OCI-LY3 (cell line): ENCODE measurements around the gene LHX5.

Experiments
- H2AFZ ChIP-seq: fragments of 200-600, 300-600 bp; shearing (Covaris generic); 2 replicates; pipeline ENCODE4 v1.6.0; 2014; ENCODE audit warnings: antibody characterized with exemption, low read depth, low read length
- H3K27ac ChIP-seq: fragments of 200-600, 300-600 bp; sonication (generic); 2 replicates; pipeline ENCODE4 v1.5.1; 2014; ENCODE audit warnings: mild to moderate bottlenecking, low read length, moderate library complexity, mixed read lengths
- H3K27me3 ChIP-seq: fragments of 200-600, 300-600 bp; sonication (generic); 2 replicates; pipeline ENCODE4 v1.6.1; 2014; ENCODE audit warnings: low read depth, low read length, mixed read lengths
- H3K36me3 ChIP-seq: fragments of 200-600, 300-600 bp; sonication (generic); replicated peaks from 2 replicates; pipeline ENCODE3; 2014; ENCODE audit warnings: low read depth, low read length, mixed read lengths
- H3K4me1 ChIP-seq: fragments of 300-600, 200-600 bp; sonication (generic); 2 replicates; pipeline ENCODE4 v1.6.1; 2014; ENCODE audit warnings: low read length, mixed read lengths
- H3K4me2 ChIP-seq: fragments of 200-600, 300-600 bp; sonication (generic); 2 replicates; pipeline ENCODE4 v1.6.1; 2014; ENCODE audit warnings: low read length, mixed read lengths
- H3K4me3 ChIP-seq: fragments of 300-600, 200-600 bp; sonication (generic); 2 replicates; pipeline ENCODE4 v1.5.1; 2014; ENCODE audit warnings: antibody characterized with exemption, mild to moderate bottlenecking, low read length, moderate library complexity
- H3K79me2 ChIP-seq: fragments of 300-600, 200-600 bp; shearing (Covaris generic); 2 replicates; pipeline ENCODE4 v1.6.1; 2014; ENCODE audit warnings: mild to moderate bottlenecking, low read length, mixed read lengths
- H3K9ac ChIP-seq: fragments of 300-600, 200-600 bp; shearing (Covaris generic); 2 replicates; pipeline ENCODE4 v1.6.0; 2014; ENCODE audit warnings: mild to moderate bottlenecking, low read length, moderate library complexity
- H3K9me3 ChIP-seq: fragments of 200-600, 300-600 bp; shearing (Covaris generic); 2 replicates; pipeline ENCODE4 v1.6.1; 2014; ENCODE audit warnings: low read length, mixed read lengths; ENCODE audit not compliant: insufficient read depth
- H4K20me1 ChIP-seq: fragments of 200-600, 300-600 bp; sonication (generic); 2 replicates; pipeline ENCODE4 v1.6.1; 2016; ENCODE audit warnings: low read length, mixed read lengths; ENCODE audit not compliant: insufficient read depth
- EZH2phosphoT487 ChIP-seq: fragments of 200-600 bp; shearing (Covaris generic); IDR thresholded peaks from 2 replicates; pipeline ENCODE4 v1.6.1; 2018; ENCODE audit warnings: antibody characterized with exemption, mixed run types, low read depth
- TF ChIP-seq, protein P1 (sequence below): fragments of 200-600, 300-600 bp; sonication (generic); IDR thresholded peaks from 2 replicates; pipeline ENCODE4 v1.5.1; 2014; ENCODE audit warnings: antibody characterized with exemption, low read length, low read depth

Gene LHX5

GRCh38 chr12:113478351-113479011, 6.8 kb upstream of the LHX5 start:
- no peak overlapping the region for H3K4me2 ChIP-seq
- H3K79me2 ChIP-seq, result no peaks in the 10 kb centered on the region
- no peaks in the 10 kb centered on the region for H3K4me1 ChIP-seq
- H3K9me3 ChIP-seq, result no peaks in the 10 kb centered on the region
- no peak overlapping the region for H3K27ac ChIP-seq
- no peak overlapping the region for H3K9ac ChIP-seq
- H3K36me3 ChIP-seq, result no peaks in the 10 kb centered on the region
- peaks cover 16% of the 10 kb centered on the region for H3K27me3 ChIP-seq
- H2AFZ ChIP-seq, result no peak overlapping the region
- no peak overlapping the region for H3K4me3 ChIP-seq
- no peak for TF ChIP-seq EZH2phosphoT487
- TF ChIP-seq, protein P1, sequence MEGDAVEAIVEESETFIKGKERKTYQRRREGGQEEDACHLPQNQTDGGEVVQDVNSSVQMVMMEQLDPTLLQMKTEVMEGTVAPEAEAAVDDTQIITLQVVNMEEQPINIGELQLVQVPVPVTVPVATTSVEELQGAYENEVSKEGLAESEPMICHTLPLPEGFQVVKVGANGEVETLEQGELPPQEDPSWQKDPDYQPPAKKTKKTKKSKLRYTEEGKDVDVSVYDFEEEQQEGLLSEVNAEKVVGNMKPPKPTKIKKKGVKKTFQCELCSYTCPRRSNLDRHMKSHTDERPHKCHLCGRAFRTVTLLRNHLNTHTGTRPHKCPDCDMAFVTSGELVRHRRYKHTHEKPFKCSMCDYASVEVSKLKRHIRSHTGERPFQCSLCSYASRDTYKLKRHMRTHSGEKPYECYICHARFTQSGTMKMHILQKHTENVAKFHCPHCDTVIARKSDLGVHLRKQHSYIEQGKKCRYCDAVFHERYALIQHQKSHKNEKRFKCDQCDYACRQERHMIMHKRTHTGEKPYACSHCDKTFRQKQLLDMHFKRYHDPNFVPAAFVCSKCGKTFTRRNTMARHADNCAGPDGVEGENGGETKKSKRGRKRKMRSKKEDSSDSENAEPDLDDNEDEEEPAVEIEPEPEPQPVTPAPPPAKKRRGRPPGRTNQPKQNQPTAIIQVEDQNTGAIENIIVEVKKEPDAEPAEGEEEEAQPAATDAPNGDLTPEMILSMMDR, result no peak
- H4K20me1 ChIP-seq, result no peaks in the 10 kb centered on the region

DNA sequence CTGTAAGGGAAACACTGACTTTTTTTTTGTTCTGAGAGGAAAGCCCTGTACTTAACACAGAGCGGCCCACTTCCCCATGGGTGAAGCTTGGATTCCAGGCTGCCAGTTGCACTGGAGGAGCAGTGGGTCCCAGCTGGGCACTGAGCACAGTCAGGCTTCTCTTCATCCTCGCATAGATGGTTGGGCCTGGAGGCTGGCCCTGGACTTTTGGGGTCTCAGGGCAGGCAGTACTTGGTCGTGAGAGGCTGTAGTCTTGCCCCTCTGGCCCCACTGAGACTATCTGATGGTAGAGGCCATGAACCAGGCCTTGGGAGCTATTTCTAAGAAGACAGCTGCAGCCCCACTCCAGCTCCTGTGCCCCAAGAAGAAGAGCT, 6.2 kb upstream of the LHX5 start:
- Histone ChIP-seq H3K9ac (no peak overlapping the region), H3K4me2 (no peak overlapping the region), H3K79me2 (no peaks in the 10 kb centered on the region), H3K4me1 (no peaks in the 10 kb centered on the region), H3K27me3 (peaks cover 9% of the 10 kb centered on the region), H2AFZ (no peak overlapping the region), H3K36me3 (no peaks in the 10 kb centered on the region), H3K9me3 (no peaks in the 10 kb centered on the region), H4K20me1 (no peaks in the 10 kb centered on the region), H3K27ac (no peak overlapping the region), H3K4me3 (no peak overlapping the region)
- TF ChIP-seq EZH2phosphoT487, result no peak
- TF ChIP-seq, protein P1, result no peak

- H3K9me3 ChIP-seq, result no peaks in the 10 kb centered on the region
- no peak for TF ChIP-seq EZH2phosphoT487
- TF ChIP-seq, protein P1, result no peak
Observed at GRCh38 chr12:113477171-113477841, 5.6 kb upstream of the LHX5 start.

DNA sequence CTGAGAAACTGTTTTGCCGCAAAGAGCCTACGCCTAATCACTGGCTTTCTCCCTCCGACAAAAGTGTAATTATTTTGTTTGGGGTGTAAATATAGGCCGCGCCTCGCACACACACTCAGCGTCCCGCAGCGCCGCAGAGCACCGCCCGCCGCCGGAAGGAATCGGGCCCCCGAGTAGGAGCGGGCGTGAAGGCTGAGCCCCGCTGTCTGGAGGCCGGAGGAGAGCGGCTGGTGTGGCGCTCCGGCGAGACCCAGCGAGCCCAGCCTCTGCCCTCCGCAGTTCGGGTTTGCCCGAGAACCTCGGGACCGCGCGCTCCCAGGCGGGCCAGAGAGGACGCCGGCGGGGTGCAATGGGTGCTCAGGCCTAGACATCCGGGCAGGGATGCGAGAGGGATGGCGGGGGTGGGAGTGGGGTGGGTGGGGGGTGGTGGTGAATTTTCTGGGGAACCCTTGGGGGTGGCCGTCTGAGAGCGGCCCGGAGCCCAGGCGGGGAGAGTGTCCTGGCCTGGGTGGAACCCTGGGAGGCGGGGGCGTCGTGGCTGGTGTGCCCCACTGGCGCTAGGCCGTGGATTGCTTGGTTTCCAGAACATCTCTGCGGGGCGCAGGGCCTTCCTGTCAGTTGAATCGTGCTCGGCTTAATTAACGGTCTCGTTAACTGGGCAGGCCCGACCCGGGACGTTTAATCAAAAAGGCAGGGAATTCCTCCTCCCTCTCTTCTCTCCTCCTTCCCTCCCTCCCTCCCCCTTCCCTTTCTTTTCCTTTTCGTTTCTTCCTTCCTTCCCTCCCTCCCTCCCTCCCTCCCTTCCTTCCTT, 4.7 kb upstream of the LHX5 start:
- TF ChIP-seq, protein P1, result no peak
- no peak for TF ChIP-seq EZH2phosphoT487
- H2AFZ ChIP-seq, result no peak overlapping the region
- H3K27me3 ChIP-seq, result no peaks in the 10 kb centered on the region; the same call in 1 of the 2 replicates
- no peaks in the 10 kb centered on the region for H3K36me3 ChIP-seq
- H3K79me2 ChIP-seq, result no peaks in the 10 kb centered on the region
- H3K4me1 ChIP-seq, result no peaks in the 10 kb centered on the region
- H3K4me3 ChIP-seq, result no peak overlapping the region
- H3K9me3 ChIP-seq, result no peaks in the 10 kb centered on the region
- no peak overlapping the region for H3K9ac ChIP-seq
- no peak overlapping the region for H3K4me2 ChIP-seq
- no peaks in the 10 kb centered on the region for H4K20me1 ChIP-seq
- H3K27ac ChIP-seq, result no peak overlapping the region

More at GRCh38 chr12:113477171-113477841, 5.6 kb upstream of the LHX5 start:
- Histone ChIP-seq H3K4me2 (no peak overlapping the region), H3K4me3 (no peak overlapping the region), H3K36me3 (no peaks in the 10 kb centered on the region), H4K20me1 (no peaks in the 10 kb centered on the region), H3K27ac (no peak overlapping the region), H3K4me1 (no peaks in the 10 kb centered on the region), H3K79me2 (no peaks in the 10 kb centered on the region), H2AFZ (no peak overlapping the region), H3K9ac (no peak overlapping the region), H3K27me3 (peaks cover 4% of the 10 kb centered on the region)
